Measurements from ENCODE around the gene METAP1.
"Not testable (repeated sequence)": the region's sequence is repeated elsewhere in the genome, so short reads cannot be mapped to it uniquely, and the experiment has no call there.

METAP1 gene

DNA sequence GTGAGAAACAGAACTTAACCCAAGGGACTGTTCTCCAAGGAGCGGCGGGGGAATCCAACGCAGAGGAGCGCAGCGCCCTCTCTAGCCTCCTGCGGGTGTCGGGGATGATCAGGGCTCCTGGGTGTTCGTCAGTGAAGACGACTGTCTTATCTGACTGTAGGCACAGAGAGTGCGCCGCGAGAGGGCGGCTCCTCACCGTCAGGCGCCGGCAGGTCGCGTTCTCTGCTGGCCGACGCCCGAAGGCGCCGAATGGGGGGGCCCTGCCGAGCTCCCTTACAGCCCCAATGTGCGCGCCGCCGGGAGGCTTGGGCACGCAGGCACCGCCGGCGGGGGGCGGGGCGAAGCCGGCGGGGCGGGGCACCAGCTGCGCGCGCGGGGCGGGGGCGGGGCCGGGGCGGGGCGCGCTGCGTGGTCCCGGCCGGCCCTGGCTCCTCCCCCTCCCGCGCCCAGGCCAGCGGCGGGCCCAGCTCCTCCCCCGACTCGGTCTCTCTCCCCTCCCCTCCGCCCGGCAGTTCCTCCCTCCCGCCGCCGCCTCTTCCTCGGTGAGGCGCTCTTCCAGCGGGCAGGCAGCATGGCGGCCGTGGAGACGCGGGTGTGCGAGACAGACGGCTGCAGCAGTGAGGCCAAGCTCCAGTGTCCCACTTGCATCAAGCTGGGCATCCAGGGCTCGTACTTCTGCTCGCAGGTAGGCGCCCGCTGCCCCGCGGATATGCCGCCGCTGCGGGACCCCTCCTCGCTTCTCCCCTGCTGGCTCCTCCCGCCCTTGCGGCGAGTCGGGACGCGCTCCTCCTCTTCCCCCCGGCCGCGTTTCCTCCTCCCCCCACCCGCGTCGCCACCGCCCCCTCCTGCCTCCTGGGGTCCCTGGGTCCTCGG is at the start of gene METAP1:
Gene METAP1, plus strand, starts transcription at position 539 of the 873 bp plus-strand sequence. Its CDS starts 33 bp downstream, at position 572.
- peak; percentile 86 for DNase-seq (ENCODE audit: low spot score)

DNA sequence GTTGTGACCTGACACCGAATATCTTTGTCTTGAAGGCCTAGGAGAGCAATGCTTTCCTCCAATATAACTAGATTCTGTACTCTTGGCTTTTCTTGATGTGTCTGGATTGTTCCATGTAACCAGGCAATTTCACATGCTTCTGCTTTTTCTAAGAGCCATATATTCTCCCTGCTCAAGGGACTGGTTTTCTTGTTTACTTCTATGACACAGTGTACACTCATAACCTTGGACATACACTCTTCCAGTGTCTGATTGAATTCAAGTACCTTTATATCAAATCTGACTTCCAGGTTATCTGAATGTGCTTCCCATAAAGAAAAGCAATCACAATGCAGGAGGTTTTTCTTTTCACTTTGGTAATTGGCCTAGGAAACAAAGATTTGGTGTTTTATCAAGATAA is 49.2 kb upstream of the METAP1 start:
- DNase-seq (ENCODE audit: low spot score), result no peak

DNA sequence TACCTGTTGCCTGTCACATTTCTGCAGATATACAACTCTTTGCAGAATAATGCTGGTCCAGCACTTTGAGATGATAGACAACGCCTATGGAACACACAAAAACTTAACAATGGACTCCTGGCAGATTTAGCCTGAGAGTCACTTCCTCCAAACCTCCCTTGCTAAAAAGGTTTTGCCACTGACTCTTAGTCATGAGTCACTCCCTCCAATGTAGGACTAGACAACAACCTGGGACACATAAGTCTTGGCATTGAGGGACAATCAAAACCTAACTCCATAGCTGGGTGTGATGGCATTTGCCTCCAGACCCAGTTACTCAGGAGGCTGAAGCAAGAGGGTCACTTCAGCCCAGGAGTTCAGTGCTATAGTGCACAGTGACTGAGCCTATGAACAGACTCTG is 44.6 kb upstream of the METAP1 start:
- no peak for DNase-seq (ENCODE audit: low spot score)

DNA sequence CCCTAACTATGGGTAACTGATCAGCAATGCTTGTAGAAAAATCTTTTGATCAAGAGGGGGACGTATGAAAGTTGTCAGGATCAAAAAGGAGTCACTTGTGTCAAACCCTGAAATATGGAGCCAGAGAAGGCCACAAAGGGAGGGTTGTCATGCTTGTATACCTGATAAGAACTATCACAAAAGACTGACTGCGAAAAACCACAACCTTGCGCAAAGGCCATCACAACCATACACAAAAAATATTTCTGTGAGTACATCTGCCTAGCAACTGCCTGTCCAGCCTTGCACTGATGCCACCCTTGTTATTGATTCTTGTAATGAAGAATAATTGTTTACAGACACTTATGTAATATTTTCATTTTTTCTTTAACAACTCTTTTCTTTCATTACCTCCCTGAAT is 43.8 kb upstream of the METAP1 start:
- DNase-seq (ENCODE audit: low spot score), result no peak

DNA sequence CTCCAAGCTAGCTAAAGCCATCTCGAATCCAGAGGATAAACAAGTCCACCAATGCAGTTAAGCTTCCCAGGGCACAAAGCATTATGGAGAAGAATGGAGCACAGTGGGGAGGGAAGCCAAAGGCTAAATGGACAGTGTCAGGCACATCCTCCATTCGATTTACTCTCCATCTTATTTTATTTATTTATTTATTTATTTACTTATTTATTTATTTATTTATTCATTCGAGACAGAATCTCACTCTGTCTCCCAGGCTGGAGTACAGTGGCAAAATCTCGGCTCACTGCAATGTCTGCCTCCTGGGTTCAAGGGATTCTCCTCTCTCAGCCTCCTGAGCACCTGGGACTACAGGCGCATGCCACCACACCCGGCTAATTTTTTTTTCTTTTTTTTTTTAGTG is 40.3 kb upstream of the METAP1 start:
- DNase-seq (ENCODE audit: low spot score), result no peak

DNA sequence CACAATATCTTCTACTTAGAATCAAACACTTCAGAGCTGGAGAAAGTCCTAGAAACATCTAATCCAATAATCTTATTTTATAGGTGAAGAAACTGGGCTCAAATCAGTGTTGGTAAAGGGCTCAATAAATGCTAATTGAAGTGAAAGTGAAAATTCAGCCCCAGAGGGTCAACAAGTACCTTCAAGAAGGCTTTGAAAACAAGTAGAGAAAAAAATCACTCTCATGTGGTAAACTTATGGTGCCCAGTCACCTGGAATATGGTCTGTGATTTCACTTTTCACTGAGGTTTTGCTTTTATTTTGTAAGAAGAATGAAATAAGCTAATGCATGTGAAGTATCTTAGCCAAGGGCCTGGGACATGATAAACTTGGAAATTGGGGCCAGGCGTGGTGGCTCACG is 37.5 kb upstream of the METAP1 start:
- DNase-seq (ENCODE audit: low spot score), result no peak

DNA sequence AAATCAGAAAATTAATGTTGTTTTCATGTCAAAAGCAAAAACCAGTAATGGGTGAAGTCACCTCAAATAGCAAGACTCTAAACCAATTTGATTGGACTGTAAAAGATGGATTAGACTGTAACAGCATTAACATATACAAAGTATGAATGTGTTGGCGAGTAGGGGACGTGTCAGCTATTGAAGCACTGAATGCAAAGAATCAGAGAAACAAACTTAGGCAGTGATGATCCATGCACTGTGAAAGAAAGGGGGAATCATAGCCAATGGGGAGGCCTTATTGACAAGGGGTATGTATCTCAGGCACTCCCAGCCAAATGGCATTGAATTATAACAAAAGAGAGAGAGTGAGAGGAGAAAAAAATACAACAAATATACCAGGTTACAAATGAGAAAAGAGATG is 36.1 kb upstream of the METAP1 start:
- no peak for DNase-seq (ENCODE audit: low spot score)

DNA sequence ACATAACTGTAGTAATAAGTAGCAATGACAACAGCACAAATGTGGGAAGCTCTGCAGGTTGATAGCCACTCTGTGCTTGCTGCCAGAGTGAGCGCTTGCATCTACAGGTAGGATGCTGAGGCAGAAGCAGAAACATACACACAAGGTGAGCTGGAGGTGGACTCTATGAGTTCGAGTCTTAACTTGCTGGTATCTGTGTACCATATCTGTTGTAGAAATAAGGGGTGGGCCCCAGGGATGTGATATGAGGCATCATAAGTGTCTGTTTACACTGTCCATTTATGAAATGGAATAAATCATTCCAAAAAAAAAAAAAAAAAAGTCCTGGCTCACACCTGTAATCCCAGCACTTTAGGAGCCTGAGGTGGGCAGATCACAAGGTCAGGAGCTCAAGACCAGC is 33.8 kb upstream of the METAP1 start:
- no peak for DNase-seq (ENCODE audit: low spot score)

DNA sequence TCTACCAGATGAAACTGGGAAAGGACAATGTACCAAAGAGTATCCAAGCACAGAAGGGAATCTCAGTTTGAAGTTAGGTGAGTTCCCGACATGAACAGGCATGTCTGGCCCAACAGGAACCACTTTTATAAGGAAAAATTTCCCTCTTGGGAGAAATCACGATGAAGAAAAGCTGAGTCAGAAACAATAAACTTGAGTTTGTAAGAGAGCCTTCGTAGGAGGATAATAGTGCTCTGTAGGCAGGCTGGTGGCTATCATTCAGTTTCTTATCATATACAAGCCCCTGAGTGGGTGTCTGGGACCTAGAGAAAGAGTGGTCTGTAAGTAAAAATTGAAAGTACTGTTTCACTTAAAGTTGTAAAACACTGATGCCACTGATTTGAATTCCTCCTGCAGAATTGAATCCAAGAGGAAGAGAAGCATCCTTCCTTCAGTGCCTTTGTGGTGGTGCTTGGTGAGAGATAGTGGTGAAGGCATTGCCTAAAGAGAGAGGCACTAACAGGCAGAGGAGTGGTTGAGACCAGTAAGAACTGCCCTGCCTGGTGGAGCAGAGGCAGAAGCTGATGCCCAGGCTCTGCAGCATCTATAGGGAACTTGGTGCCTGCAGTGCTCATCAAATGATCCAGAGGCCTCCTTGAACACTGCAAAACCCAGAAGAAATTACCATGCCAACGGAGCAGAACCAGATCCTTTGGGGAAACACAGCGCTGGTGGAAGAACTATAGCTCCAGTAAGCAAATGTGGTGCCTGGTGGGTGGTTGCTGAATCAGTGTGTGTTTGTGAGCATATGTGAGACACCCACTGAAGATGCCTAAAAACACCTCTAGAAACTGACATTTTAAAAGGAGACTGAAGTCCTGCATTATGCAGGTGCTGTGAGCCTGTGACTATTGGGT is 31.7 kb upstream of the METAP1 start:
- no peak for DNase-seq (ENCODE audit: low spot score)

DNA sequence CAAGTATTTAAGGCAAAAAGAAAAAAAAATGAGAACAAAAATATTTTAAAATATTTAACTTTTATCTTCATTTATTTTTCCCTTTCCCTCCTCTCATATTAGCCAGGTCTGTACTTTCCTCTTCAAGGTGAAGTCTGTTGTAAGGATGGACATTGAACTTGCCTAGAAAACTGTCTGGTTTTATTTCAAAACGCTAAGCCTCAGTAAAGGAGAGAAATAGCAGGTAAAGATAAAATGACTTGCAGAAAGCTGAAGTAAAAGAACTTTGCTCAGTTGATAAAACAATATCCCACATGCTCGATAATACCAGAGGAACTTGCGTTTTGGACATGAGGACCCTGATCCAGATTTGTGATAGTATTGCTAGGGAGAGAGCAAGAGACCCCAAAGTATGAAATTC is 28.6 kb upstream of the METAP1 start:
- no peak for DNase-seq (ENCODE audit: low spot score)

DNA sequence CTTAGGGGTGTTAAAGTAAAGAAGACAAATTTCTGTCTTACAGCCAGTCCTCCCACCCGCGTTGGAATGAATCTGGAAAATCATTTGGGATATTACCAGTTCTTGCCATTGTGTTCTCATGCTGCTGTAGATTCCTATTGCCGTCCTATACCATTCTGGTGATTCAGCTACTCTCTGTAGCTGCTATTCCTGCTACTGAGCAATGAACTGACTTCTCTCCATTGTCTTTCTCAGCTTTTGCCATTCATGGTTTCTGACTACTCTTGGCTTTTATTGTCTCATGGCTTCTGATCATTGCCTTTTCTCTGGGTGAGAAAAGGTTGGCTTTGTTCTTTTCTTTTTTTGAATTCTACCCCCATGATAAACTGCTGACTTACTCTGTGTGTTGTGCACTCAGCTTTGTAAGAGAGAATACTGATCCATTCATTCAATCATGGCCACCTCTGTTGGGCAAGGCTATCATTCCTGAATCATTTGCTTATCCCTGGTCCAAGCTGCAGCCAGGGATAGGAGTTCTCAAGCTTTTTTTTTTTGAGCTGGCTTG is 27.7 kb upstream of the METAP1 start:
- DNase-seq (ENCODE audit: low spot score), result no peak

DNA sequence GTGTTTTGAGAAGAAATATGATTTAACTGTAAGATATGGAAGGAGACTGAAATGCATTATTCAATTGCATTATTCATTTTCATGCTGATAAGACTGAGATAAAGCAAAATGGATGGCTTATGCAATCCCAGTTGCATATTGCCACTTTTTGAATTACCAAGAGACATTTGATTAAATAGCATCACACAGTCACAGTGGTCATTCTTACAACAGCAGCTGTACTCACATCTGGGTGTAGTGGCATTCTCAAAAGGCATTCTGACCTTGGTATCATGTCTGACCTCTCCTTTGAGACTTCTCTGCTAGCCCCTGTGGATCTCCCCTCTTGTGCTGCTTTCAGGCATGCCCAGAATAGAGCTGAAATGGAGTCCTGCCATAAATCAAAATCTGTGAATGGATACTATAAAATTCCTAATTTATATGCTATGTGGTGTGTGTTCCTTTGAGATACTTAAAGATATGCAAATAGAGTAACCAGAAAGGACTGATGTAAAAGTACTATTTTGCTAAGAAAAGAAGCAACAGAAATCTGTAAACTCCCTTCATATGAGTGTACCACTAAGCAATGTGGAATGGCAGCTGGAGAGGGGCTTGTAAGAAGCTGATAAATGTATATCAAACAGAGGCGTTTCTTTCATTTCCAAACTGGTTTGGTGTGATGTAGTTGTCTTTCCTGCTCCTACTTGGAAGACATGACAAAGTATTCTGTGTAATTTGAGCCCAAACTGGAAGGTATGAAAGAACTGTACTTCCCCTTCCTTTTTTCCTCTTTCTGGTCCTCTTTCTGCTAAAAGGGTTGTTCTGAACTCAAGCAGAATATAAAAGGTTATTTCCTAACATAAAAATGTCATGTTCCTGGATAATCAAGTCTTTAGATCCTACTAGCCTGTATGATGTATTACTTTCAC is 25.4 kb upstream of the METAP1 start:
- DNase-seq (ENCODE audit: low spot score), result no peak

DNA sequence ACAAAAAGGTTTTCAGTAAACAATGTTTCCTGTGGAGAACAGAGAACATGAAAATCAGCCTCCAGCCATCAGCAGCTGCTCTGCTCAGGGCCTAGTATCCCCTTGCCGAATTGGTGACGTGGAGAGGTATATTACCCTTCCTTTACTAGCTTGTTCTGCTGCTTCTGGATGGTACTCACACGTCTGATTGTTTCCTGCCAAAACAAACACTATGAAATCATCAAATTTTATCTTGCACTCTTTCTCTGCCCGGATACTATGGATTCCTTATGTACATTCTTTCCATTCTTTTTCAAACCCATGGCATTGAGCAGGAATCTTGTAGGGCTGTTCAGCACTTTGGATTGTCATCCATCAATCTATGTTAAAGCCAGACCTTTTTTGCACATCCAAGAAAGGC is 18.8 kb upstream of the METAP1 start:
- no peak for DNase-seq (ENCODE audit: low spot score)

DNA sequence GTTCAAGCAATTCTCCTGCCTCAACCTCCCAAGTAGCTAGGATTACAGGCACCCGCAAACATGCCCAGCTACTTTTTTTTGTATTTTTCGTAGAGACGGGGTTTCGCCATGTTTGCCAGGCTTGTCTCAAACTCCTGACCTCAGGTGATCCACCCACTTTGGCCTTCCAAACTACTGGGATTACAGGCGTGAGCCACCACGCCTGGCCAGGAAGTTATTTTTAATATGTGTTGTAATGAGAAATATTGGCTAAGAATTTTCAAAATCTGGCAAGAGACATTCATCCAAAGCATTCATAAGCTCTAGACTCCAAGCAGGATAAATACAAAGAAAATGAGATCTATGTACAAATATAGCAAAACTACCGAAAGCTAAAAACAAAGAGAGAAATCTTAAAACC is 18.0 kb upstream of the METAP1 start:
- no peak for DNase-seq (ENCODE audit: low spot score)

DNA sequence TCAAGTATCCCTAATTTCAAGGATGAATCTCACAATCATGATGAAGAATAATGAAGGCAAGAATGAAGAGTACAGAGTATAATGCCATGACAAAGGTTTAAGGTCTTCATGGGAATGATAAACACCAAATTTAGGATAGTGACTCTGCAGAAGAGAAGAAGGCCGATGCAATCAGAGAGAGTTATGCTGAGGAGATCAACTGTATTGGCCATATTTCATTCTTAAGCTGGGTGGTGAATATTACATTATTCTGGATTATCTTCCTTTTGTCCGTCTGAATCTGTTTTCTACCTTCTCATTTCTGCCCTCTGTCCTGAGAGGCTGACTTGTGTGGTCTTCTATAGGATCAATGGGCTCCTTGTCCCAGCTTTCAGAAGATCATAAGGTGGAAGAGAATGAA is 7.8 kb upstream of the METAP1 start:
- DNase-seq (ENCODE audit: low spot score), result no peak

DNA sequence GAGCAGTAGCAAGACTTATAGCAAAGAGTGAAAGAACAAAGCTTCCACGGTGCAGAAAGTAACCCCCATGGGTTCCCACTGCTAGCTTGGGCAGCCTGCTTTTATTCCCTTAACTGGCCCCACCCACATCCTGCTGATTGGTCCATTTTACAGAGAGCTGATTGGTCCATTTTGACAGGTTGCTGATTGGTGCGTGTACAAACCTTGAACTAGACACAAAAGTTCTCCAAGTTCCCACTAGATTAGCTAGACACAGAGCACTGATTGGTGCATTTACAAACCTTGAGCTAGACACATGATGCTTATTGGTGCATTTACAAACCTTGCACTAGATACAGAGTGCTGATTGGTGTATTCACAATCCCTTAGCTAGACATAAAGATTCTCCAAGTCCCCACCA is 2.7 kb upstream of the METAP1 start:
- DNase-seq (ENCODE audit: low spot score), result not testable (repeated sequence)

DNA sequence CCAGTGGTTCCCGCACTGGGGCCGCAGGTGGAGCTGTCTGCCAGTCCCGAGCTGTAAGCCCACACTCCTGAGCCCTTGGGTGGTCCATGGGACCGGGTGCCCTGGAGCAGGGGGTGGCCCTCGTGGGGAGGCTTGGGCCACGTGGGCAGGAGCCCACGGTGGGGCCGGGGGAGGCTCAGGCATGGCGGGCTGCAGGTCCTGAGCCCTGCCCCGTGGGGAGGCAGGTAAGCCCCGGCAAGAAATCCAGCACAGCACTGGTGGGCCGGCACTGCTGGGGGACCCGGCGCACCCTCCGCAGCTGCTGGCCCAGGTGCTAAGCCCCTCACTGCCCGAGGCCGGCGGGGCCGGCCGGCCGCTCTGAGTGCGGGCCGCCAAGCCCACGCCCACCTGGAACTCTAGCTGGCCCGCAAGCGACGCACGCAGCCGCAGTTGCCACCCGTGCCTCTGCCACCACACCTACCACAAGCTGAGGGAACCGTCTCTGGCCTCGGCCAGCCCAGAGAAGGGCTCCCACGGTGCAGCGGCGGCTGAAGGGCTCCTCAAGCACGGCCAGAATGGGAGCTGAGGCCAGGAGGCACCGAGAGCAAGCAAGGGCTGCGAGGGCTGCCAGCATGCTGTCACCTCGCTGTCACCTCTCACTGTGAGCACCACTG is 2.0 kb upstream of the METAP1 start:
- no peak for DNase-seq (ENCODE audit: low spot score)

DNA sequence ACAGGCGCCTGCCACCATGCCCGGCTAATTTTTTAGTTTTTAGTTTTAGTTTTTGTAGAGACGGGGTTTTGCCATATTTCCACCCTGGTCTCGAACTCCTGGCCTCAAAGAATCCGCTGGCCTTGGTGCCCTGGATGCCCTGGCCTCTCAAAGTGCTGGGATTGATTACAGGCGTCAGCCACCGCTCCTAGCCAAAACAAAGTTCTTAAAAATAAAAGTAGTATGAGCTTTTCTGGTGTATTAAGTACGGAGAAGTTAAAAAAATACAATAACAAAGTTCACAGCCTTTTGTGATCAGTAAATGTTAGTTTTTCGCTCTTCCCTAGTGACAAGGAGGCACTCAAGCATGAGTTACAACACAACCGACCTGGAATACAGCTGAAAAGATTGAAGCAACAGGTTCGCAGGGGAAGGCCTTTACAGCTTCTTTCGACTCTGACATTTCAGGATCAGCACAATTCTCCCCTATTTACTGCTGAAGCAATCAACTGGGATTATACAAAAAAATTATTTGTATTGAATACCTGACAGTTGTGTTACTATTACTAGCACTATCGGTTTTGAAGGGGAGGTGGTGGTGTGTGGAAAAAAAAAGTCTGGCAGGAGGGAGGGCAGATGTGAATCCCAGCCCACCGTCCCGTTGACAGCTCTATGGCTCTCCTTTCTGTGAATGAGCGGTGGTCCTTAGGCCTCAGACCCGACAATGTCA is 893 bp upstream of the METAP1 start:
- DNase-seq (ENCODE audit: low spot score), result peak; percentile 32

DNA sequence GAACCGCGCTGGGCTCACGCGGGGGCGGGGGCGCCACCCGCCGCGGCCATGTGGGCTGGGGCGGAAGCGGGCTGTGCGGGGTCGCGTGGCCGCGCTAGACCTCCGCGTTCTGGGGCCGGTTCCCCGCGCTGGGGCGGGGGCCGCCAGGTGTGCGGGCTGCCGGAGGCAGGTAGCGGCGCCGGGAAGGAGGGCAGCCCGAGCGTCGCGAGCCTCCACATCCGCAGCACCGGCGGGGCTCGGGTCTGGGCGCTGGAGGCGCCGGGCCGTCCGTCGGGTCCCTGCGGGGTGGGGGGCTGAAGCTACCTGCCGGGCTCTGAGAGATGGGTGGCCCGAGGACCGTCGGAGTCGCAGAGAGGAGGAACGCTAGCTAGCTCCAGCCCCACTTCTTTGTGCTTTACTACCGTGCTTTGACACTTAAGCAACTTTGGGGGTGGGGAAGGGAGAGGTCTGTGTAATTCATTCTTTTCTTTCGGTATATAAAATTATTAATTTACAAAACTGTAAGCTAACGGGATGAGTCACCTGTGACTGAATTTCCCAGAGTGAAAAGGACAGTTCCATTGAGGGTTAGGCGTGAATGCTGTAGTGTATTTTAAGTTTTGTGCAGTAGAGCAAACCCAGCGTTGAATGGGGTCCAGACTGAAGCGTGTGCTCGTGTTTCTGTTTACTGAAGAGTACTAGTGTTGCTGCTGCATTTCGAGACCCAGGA is 689 bp downstream of the METAP1 start:
- peak; percentile 27 for DNase-seq (ENCODE audit: low spot score)

DNA sequence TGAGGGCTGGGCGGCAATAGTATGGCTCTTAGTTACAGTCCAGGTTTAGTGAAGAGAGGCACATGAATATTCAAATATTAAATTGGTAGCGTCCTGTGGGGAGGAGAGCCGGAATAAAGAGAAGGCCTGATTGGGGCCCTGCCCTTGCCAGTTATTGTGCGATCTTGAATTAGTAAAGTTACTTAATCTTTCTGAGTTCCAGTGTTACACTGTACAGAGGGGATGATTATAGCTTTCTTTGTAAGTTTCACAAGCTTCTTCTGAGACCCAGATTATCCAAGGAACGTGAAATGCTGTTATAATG is 1.2 kb downstream of the METAP1 start:
- no peak for DNase-seq (ENCODE audit: low spot score)
